Measurements from ENCODE around the gene LDB3.
A peak's percentile ranks its signal among the peaks of the same experiment; 100 is the strongest.

The LDB3 gene

GRCh38 chr10:86708068-86708782 is 39.9 kb downstream of the LDB3 start:
- no peak for DNase-seq

GRCh38 chr10:86708783-86709380 is 40.6 kb downstream of the LDB3 start:
- DNase-seq, result no peak

- no peak for DNase-seq
Observed at GRCh38 chr10:86709396-86710185, 41.3 kb downstream of the LDB3 start.

- DNase-seq, result peak; percentile 23
Observed at GRCh38 chr10:86710987-86711512, 42.7 kb downstream of the LDB3 start.

- DNase-seq, result no peak
Observed at GRCh38 chr10:86711513-86712316, 43.4 kb downstream of the LDB3 start.

- DNase-seq, result no peak
Observed at GRCh38 chr10:86712317-86712707, 44.0 kb downstream of the LDB3 start.

GRCh38 chr10:86715156-86715795 is 47.0 kb downstream of the LDB3 start:
- no peak for DNase-seq

GRCh38 chr10:86715836-86716235 is 47.5 kb downstream of the LDB3 start:
- DNase-seq, result no peak

GRCh38 chr10:86716466-86716865 is 48.2 kb downstream of the LDB3 start:
- DNase-seq, result no peak

GRCh38 chr10:86718556-86718955 is 50.2 kb downstream of the LDB3 start:
- no peak for DNase-seq

- DNase-seq, result no peak
Observed at GRCh38 chr10:86721232-86721631, 52.9 kb downstream of the LDB3 start.

- DNase-seq, result no peak
Observed at GRCh38 chr10:86723009-86723408, 54.7 kb downstream of the LDB3 start.

GRCh38 chr10:86724445-86724844 is 56.1 kb downstream of the LDB3 start:
- no peak for DNase-seq

GRCh38 chr10:86725980-86726676 is 57.8 kb downstream of the LDB3 start:
- DNase-seq, result no peak

GRCh38 chr10:86726677-86726999 is 58.3 kb downstream of the LDB3 start:
- DNase-seq, result no peak

GRCh38 chr10:86727470-86727869 is 59.2 kb downstream of the LDB3 start:
- no peak for DNase-seq

GRCh38 chr10:86728056-86728455 is 59.7 kb downstream of the LDB3 start:
- DNase-seq, result no peak

- no peak for DNase-seq
Observed at GRCh38 chr10:86729677-86730076, 61.4 kb downstream of the LDB3 start.

- DNase-seq, result no peak
Observed at GRCh38 chr10:86730227-86730626, 61.9 kb downstream of the LDB3 start.

GRCh38 chr10:86732771-86733170 is 64.5 kb downstream of the LDB3 start:
- no peak for DNase-seq

GRCh38 chr10:86733260-86733671 is 65.0 kb downstream of the LDB3 start:
- no peak for DNase-seq

All from cortex of kidney (tissue), 1 donor.